ENCODE measurements around the gene TM7SF3.
"Not testable (repeated sequence)": the region's sequence is repeated elsewhere in the genome, so short reads cannot be mapped to it uniquely, and the experiment has no call there.

The TM7SF3 gene

DNA sequence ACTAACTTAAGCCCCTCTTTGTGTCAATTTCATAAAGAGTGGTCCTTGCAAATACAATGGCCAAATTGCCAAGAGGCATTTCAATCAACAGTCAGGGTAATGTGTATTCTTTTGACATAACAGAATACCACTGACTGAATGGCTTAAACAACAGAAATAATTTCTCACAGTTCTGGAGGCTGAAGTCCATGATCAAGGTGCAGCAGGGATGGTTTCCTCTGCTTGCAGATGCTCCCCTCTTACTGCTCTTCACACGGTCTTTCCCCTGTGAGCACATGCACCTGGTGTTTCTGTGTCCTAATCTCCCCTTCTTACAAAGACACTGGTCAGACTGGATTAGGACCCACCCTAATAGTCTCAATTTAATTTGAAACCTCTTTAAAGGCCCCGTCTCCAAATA is 44.0 kb downstream of the TM7SF3 start:
- H3K9ac ChIP-seq (ENCODE audit: low read length) = no peak overlapping the region
- H3K4me1 ChIP-seq (ENCODE audit: low read length) = peaks cover 18% of the 10 kb centered on the region
- peaks cover 15% of the 10 kb centered on the region for H3K36me3 ChIP-seq (replicated peaks; ENCODE audit: low read depth, low read length)
- H3K9me3 ChIP-seq (ENCODE audit: insufficient read depth, low read length) = no peaks in the 10 kb centered on the region
- no peak overlapping the region for H2AFZ ChIP-seq (ENCODE audit: low read depth, low read length)
- no peaks in the 10 kb centered on the region for H3K79me2 ChIP-seq (ENCODE audit: low read length)
- no peak overlapping the region for H3K27ac ChIP-seq (ENCODE audit: low read length)
- H3K4me2 ChIP-seq (ENCODE audit: low read length) = no peak overlapping the region
- TF ChIP-seq, protein P1, sequence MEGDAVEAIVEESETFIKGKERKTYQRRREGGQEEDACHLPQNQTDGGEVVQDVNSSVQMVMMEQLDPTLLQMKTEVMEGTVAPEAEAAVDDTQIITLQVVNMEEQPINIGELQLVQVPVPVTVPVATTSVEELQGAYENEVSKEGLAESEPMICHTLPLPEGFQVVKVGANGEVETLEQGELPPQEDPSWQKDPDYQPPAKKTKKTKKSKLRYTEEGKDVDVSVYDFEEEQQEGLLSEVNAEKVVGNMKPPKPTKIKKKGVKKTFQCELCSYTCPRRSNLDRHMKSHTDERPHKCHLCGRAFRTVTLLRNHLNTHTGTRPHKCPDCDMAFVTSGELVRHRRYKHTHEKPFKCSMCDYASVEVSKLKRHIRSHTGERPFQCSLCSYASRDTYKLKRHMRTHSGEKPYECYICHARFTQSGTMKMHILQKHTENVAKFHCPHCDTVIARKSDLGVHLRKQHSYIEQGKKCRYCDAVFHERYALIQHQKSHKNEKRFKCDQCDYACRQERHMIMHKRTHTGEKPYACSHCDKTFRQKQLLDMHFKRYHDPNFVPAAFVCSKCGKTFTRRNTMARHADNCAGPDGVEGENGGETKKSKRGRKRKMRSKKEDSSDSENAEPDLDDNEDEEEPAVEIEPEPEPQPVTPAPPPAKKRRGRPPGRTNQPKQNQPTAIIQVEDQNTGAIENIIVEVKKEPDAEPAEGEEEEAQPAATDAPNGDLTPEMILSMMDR (IDR thresholded peaks at IDR 0.05; ENCODE audit: low read depth, low read length) = no peak
- TF ChIP-seq EZH2phosphoT487 (IDR thresholded peaks at IDR 0.05; ENCODE audit: low read depth) = no peak
- no peaks in the 10 kb centered on the region for H3K27me3 ChIP-seq (ENCODE audit: low read depth, low read length)
- H3K4me3 ChIP-seq (ENCODE audit: low read length) = no peak overlapping the region
- no peaks in the 10 kb centered on the region for H4K20me1 ChIP-seq (ENCODE audit: insufficient read depth, low read length)

DNA sequence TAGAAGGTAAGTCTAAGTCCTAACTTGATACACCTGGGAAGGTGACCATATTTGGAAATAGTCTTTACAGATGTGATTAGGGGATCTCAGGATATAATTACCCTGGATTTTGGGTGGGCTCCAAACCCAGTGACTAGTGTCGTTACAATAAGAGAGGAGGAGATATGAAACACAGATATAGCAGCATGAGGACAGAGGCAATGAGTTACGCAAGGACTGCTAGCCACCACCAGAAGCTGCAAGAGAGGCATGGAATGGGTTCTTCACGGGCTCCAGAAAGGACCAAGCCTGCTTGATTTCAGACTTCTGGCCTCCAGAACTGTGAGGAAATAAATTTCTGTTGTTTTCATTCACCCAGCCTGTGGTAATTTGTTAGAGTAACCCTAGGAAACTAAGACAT is 47.3 kb downstream of the TM7SF3 start:
- Histone ChIP-seq H3K27me3 (ENCODE audit: low read depth, low read length) (no peaks in the 10 kb centered on the region), H3K36me3 (replicated peaks; ENCODE audit: low read depth, low read length) (peaks cover 15% of the 10 kb centered on the region), H2AFZ (ENCODE audit: low read depth, low read length) (no peak overlapping the region), H3K27ac (ENCODE audit: low read length) (no peak overlapping the region), H3K79me2 (ENCODE audit: low read length) (no peaks in the 10 kb centered on the region), H3K9ac (ENCODE audit: low read length) (no peak overlapping the region), H3K4me2 (ENCODE audit: low read length) (no peak overlapping the region), H4K20me1 (ENCODE audit: insufficient read depth, low read length) (no peaks in the 10 kb centered on the region), H3K9me3 (ENCODE audit: insufficient read depth, low read length) (no peaks in the 10 kb centered on the region), H3K4me1 (ENCODE audit: low read length) (peaks cover 10% of the 10 kb centered on the region), H3K4me3 (ENCODE audit: low read length) (no peak overlapping the region)
- TF ChIP-seq, protein P1 (IDR thresholded peaks at IDR 0.05; ENCODE audit: low read depth, low read length) = no peak
- TF ChIP-seq EZH2phosphoT487 (IDR thresholded peaks at IDR 0.05; ENCODE audit: low read depth) = no peak

DNA sequence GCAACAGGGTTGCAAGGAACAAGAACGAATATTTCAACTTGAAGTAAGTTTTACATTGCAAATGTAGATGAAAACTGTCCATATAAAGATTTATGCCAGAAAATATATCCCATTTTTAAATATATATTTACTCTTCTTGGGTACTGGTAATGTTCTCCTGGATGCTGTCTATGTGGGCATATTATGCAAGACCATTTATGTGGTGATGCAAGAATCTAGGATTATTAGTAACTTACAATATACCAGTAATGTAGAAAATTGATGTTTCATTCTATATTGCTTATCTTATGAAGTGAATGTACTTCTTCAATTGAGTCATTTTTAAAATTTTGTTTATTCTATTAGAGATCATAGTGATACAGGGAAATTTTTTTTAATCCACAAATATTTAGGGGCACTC is 50.8 kb downstream of the TM7SF3 start:
- Histone ChIP-seq H4K20me1 (ENCODE audit: insufficient read depth, low read length) (no peaks in the 10 kb centered on the region), H3K9ac (ENCODE audit: low read length) (no peak overlapping the region), H3K36me3 (replicated peaks; ENCODE audit: low read depth, low read length) (peaks cover 10% of the 10 kb centered on the region), H3K79me2 (ENCODE audit: low read length) (no peaks in the 10 kb centered on the region), H3K27me3 (ENCODE audit: low read depth, low read length) (no peaks in the 10 kb centered on the region), H3K4me2 (ENCODE audit: low read length) (no peak overlapping the region), H3K9me3 (ENCODE audit: insufficient read depth, low read length) (no peaks in the 10 kb centered on the region), H3K4me1 (ENCODE audit: low read length) (no peaks in the 10 kb centered on the region), H3K27ac (ENCODE audit: low read length) (no peak overlapping the region), H3K4me3 (ENCODE audit: low read length) (no peak overlapping the region), H2AFZ (ENCODE audit: low read depth, low read length) (no peak overlapping the region)
- no peak for TF ChIP-seq EZH2phosphoT487 (IDR thresholded peaks at IDR 0.05; ENCODE audit: low read depth)
- TF ChIP-seq, protein P1 (IDR thresholded peaks at IDR 0.05; ENCODE audit: low read depth, low read length) = no peak

DNA sequence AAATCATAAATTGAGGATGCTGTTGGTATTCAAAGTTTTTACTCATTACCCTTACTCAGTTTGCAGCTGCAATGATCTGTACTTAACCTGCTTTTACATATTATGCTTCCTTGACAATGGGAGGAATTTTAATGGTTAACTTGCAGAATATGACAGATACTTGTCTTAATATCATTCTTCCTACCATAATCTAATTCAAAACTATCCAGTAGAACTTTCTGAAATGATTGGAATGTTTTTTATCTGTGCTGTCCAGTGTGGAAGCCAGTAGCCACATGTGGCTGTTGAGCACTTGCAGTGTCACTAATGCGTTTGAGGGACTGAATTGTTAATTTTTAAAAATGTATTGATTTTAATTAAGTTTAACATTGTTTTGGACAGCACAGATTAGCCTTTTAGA is 52.4 kb downstream of the TM7SF3 start:
- TF ChIP-seq, protein P1 (IDR thresholded peaks at IDR 0.05; ENCODE audit: low read depth, low read length) = no peak
- no peak for TF ChIP-seq EZH2phosphoT487 (IDR thresholded peaks at IDR 0.05; ENCODE audit: low read depth)
- H3K36me3 ChIP-seq (replicated peaks; ENCODE audit: low read depth, low read length) = peaks cover 6% of the 10 kb centered on the region
- no peak overlapping the region for H2AFZ ChIP-seq (ENCODE audit: low read depth, low read length)
- H3K4me2 ChIP-seq (ENCODE audit: low read length) = no peak overlapping the region
- no peak overlapping the region for H3K9ac ChIP-seq (ENCODE audit: low read length)
- H3K79me2 ChIP-seq (ENCODE audit: low read length) = no peaks in the 10 kb centered on the region
- H3K27ac ChIP-seq (ENCODE audit: low read length) = no peak overlapping the region
- H3K9me3 ChIP-seq (ENCODE audit: insufficient read depth, low read length) = no peaks in the 10 kb centered on the region
- H4K20me1 ChIP-seq (ENCODE audit: insufficient read depth, low read length) = no peaks in the 10 kb centered on the region
- no peaks in the 10 kb centered on the region for H3K27me3 ChIP-seq (ENCODE audit: low read depth, low read length)
- no peak overlapping the region for H3K4me3 ChIP-seq (ENCODE audit: low read length)
- H3K4me1 ChIP-seq (ENCODE audit: low read length) = no peaks in the 10 kb centered on the region

DNA sequence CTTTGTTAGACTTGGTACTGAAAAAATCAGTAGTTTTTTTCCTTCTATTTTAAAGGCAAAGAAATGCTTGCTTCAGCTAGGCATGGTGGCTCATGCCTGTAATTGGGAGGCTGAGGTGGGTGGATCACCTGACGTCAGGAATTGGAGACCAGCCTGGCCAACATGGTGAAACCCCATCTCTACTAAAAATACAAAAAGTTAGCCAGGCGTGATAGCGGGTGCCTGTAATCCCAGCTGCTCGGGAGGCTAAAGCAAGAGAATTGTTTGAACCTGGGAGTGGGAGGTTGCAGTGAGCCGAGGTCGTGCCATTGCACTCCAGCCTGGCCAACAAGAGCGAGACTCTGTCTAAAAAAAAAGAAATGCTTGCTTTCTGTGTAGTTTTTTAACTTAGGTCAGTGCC is 52.8 kb downstream of the TM7SF3 start:
- H3K9me3 ChIP-seq (ENCODE audit: insufficient read depth, low read length); H2AFZ ChIP-seq (ENCODE audit: low read depth, low read length); H3K4me1 ChIP-seq (ENCODE audit: low read length); H3K27ac ChIP-seq (ENCODE audit: low read length); H3K79me2 ChIP-seq (ENCODE audit: low read length); H4K20me1 ChIP-seq (ENCODE audit: insufficient read depth, low read length); H3K9ac ChIP-seq (ENCODE audit: low read length); H3K4me2 ChIP-seq (ENCODE audit: low read length); H3K27me3 ChIP-seq (ENCODE audit: low read depth, low read length); H3K36me3 ChIP-seq (replicated peaks; ENCODE audit: low read depth, low read length); H3K4me3 ChIP-seq (ENCODE audit: low read length): not testable (repeated sequence)
